HEK293T (cell line): ENCODE data around the gene KCNJ18.
"Not testable (repeated sequence)": the region's sequence is repeated elsewhere in the genome, so short reads cannot be mapped to it uniquely, and the experiment has no call there.

Source experiments
- CTCF ChIA-PET: fragments of 350-600 bp; formaldehyde crosslinking; extraction: SDS; loops from one replicate; lab custom pipeline; 2021; ENCODE audit warnings: antibody characterized with exemption, inconsistent platforms; lab: Yijun Ruan, JAX
- POLR2A ChIA-PET: fragments of 350-600 bp; formaldehyde crosslinking; extraction: SDS; loops from one replicate; lab custom pipeline; 2020; ENCODE audit warnings: antibody characterized with exemption, inconsistent platforms; lab: Yijun Ruan, JAX
- DNase-seq: peaks from one replicate; pipeline ENCODE4 v3.0.0; 2012; ENCODE audit warnings: mixed read lengths; ENCODE audit errors: extremely low spot score

Gene KCNJ18

GRCh38 chr17:21693937-21694336 lies 1.6 kb downstream of the KCNJ18 start:
- POLR2A ChIA-PET: not testable (repeated sequence)

GRCh38 chr17:21696227-21696626 lies 3.9 kb downstream of the KCNJ18 start:
- CTCF ChIA-PET, POLR2A ChIA-PET, DNase-seq: not testable (repeated sequence)

More at GRCh38 chr17:21693937-21694336, 1.6 kb downstream of the KCNJ18 start:
- DNase-seq, CTCF ChIA-PET: not testable (repeated sequence)

- POLR2A ChIA-PET, DNase-seq, CTCF ChIA-PET: not testable (repeated sequence)
Measured at GRCh38 chr17:21696842-21697507, 4.7 kb downstream of the KCNJ18 start.

- CTCF ChIA-PET, DNase-seq, POLR2A ChIA-PET: not testable (repeated sequence)
Measured at GRCh38 chr17:21697508-21697860, 5.2 kb downstream of the KCNJ18 start.

- CTCF ChIA-PET, DNase-seq, POLR2A ChIA-PET: not testable (repeated sequence)
Measured at GRCh38 chr17:21698437-21699075, 6.2 kb downstream of the KCNJ18 start.

GRCh38 chr17:21699124-21699523 lies 6.8 kb downstream of the KCNJ18 start:
- CTCF ChIA-PET, DNase-seq, POLR2A ChIA-PET: not testable (repeated sequence)

GRCh38 chr17:21699573-21700236 lies 7.4 kb downstream of the KCNJ18 start:
- POLR2A ChIA-PET, DNase-seq, CTCF ChIA-PET: not testable (repeated sequence)

GRCh38 chr17:21701090-21701489 lies 8.8 kb downstream of the KCNJ18 start:
- DNase-seq, CTCF ChIA-PET, POLR2A ChIA-PET: not testable (repeated sequence)

- CTCF ChIA-PET, DNase-seq, POLR2A ChIA-PET: not testable (repeated sequence)
Measured at GRCh38 chr17:21702029-21702428, 9.7 kb downstream of the KCNJ18 start.

GRCh38 chr17:21702521-21702920 lies 10.2 kb downstream of the KCNJ18 start:
- POLR2A ChIA-PET, DNase-seq, CTCF ChIA-PET: not testable (repeated sequence)

- POLR2A ChIA-PET, CTCF ChIA-PET, DNase-seq: not testable (repeated sequence)
Measured at GRCh38 chr17:21702940-21703640, 10.8 kb downstream of the KCNJ18 start.

GRCh38 chr17:21703891-21704872 lies 11.9 kb downstream of the KCNJ18 start:
- POLR2A ChIA-PET, DNase-seq, CTCF ChIA-PET: not testable (repeated sequence)
